ENCODE data around the gene USO1.

DNA sequence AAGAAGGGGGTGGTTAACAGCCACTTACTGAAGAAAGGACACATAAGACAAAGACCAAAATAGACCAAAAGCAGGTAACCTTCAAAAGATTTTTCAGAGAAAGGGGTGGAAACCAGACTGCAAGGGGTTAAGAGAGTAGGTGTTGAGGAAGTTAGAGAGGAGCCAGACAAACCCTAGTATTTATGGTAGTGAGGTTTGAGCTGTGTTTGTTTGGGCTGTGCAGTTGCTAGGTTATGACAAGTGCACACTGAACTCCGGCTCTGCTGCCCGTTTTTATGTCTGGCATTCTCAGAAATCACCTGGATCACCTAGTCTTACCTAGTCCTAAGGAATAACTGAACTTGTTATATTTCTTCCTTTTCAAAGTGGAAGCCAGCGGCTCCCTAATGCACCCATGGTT, 28.3 kb upstream of the USO1 start:
- TF ChIP-seq POLR2A (IDR thresholded peaks at IDR 0.05; ENCODE audit: low read length) (no peak), GATA1 (IDR thresholded peaks at IDR 0.05; ENCODE audit: low read depth, low read length) (no peak)
